ENCODE measurements around the gene AOPEP.

Gene AOPEP

DNA sequence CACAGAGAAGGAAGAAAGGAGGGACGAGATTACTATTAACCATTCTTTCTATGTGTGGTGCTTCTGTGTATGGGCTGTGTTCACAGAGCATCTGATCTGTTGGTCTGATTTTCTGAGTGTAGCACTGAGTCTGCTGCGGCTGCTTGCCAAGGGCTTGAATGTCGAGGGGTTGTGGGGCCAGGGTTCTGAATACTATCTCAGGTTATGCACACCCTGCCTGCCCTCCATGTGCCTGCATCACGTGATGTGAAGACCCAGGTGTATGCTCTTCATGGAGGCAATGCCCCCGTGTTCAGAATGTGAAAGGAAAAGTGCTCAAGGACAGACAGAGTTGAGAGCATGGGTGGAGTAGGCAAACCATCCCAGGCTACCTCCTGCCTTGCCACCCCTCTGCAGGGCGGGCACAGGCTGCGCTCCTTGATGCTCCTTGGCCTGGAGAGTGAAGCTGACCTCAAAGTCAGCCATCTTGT is 336.1 kb downstream of the AOPEP start:
- DNase-seq (ENCODE audit: low spot score), result no peak

DNA sequence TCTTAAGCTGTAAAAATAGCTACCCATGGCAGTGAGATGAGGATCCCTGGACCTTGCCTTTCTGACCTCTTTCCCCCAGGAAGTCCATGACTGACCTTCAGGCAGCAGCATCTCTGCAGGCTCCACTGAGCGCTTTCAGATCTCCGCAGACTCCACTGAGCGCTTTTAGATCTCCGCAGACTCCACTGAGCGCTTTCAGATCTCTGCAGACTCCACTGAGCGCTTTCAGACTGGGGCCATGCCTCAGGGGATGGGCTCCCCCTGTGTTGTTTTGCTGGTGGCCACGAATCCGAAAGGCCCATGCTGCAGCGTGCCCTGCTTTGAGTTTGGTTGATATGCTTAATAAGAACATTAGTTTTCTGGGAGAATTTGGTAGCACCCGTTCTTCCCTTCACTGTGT is 336.8 kb downstream of the AOPEP start:
- DNase-seq (ENCODE audit: low spot score), result no peak

DNA sequence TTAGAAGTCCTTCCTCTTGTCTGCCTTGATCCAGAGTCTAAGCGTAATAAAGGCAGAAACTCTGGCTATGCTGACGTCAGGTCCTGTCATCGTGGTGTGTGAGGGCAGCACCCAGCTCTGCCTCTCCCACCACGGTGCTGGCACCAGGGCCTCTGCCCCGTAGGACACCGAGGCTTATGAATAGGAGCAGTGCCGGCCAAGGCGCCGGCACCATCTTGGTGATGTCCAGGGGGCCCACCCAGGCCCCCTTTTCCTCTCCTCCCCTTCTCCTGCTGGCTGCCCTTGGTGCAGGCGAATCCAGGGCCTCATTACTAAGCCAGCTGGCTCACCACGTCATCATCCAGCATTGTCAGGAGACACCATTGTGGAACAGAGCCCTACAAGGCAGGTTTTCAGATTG is 338.7 kb downstream of the AOPEP start:
- no peak for DNase-seq (ENCODE audit: low spot score)

DNA sequence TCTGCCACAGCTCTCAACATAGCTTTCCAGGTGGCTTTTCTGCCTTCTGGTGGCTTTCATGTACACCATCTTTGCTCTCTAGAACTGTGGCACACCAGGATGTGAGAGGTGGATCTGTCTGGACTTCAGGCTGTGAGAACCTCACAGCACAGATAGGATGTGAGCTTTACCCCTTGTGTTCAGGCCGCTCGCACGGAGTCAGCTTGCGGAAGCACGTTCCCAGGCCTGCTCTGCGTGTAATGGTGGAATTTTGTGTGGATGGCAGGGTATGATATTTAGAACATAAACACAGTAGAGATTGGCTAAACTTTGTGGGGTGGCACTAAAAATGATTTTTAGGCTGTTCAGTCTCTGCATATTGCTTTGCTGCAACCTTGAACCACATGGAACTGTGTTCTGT is 340.6 kb downstream of the AOPEP start:
- DNase-seq (ENCODE audit: low spot score), result no peak

DNA sequence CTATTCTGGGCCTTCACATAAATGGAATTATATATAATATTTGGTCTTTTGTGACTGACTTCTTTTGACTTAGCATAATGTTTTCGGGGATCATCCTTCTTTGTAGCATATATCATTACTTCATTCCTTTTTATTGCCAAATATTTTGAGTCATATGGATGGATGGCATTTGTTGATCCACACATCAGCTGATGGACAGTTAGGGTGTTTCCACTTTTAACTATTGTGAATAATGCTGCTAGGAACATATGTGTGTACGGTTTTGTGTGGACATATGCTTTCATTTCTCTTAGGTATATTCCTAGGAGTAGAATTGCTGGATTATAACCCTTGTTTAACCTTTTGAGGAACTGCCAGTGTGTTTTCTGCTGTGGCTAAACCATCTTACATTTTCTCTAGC is 341.4 kb downstream of the AOPEP start:
- no peak for DNase-seq (ENCODE audit: low spot score)

DNA sequence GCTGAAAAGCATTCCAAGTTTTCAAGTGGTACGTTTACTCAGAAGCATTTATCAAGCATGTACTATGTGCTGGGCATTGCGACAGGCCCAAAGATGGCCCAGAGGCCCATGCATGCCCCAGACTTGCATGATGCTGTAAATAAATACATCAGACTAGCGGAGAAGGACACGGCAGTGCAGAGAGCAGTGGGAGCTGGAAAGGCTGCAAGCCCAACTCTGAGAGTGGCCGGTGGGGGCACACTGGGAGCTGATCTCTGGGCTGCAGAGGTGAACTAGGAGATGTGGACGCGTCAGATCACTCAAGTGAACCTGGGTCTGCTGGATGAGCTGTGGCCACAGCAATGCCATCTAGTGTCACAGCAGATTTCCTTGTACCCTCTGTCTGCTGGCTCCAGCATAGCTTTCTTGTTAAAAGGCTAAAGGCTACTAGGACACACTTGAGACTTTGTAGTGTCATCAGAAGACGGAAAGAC is 344.1 kb downstream of the AOPEP start:
- DNase-seq (ENCODE audit: low spot score), result no peak

DNA sequence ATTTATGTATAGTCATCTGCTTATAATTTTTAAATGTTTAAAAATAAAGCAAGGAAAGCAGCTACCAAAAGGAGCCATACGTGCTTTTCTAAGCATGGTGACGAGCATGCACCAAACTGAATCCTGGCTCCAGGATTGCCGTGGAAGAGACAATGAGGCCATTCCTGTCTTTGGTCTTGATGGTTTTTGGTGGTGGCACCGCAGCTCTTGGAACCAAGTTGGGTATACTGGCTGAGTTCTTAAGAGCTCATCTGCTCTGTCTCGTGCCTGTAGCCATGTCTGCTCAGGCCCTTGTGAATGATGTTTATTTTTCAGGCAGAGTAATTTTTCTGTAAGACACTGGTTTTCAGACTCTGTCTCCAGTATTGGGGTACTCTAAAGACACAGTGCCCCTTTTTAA is 345.0 kb downstream of the AOPEP start:
- DNase-seq (ENCODE audit: low spot score), result no peak

DNA sequence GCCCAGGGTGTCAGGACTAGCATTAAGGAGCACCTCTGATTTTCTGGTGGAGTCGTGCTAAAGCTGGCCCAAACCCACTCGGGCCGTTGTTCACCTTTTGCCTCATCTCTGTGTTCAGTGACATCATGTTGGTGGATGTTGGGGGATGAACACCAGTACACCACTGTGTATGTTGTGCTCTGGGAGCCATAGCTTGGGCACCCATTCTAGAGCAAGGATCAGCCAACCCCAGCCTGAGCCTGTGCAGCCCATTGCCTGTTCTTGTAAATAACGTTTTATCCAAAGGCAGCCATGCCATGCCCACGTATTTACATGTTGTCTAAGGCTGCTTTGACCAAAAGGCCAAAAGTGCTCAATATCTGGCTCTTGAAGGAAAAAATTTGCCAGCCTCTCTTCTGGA is 345.4 kb downstream of the AOPEP start:
- no peak for DNase-seq (ENCODE audit: low spot score)

DNA sequence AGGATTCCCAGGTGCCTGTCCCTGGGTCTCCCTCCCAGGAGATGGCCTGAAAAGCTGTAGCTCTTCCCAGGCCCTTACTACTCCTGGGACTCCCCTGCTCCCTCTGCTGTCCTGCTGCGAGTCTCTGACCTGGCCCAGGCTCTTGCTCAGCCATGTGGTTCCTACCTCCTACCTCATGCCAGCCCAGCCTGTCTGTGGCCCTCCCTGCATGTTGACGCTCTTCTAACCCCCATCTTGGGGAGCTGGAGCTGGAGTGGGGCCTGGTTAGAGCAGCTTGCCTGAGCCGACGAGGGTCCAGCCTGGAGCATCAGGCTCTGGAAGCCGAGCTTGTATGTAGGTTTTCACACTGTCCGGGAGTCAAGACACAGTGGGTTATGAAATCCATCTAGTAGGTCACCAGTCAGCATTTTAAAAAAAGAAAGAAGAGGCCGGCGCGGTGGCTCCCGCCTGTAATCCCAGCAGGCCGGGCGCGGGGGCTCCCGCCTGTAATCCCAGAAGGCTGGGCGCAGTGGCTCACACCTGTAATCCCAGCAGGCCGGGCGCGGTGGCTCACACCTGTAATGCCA is 346.6 kb downstream of the AOPEP start:
- peak; percentile 67 for DNase-seq (ENCODE audit: low spot score)

DNA sequence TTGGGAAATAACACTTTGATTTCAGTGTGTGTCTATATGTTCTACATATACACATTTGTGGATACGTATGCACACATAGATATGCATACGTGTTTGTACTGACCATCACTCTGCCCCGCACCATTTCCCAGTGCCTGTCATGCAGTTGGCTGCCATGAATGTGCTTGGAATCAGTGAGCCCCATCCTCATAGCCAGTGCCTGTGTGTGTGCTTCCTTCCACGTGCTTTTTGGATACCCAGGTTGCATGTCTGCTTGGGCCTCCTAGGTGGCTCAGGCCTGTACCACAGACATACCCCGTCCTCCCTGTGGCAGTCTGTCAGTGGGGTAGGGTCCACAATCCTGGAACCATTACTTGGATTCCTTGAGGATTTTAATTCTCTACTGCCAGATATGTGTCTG is 347.4 kb downstream of the AOPEP start:
- DNase-seq (ENCODE audit: low spot score), result no peak

DNA sequence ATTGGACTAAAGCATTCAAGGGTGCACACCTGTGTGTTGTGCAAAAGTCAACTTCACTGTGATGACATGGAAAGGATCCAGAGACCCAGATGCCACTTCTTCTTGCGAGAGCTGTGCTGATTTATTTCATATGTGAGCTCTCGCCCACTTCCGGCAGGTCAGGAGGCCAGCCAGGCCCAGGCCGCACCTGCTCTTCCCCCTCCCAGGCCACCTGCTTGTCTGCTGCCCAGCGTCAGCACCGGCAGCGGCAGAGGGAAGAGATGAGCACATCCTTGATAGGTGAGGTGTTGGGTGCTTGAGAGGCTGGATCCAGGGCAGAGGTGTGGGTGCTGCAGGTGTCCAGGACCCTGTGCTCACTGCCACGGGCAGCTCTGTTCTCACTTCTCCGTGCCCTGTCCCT is 348.1 kb downstream of the AOPEP start:
- DNase-seq (ENCODE audit: low spot score), result no peak

DNA sequence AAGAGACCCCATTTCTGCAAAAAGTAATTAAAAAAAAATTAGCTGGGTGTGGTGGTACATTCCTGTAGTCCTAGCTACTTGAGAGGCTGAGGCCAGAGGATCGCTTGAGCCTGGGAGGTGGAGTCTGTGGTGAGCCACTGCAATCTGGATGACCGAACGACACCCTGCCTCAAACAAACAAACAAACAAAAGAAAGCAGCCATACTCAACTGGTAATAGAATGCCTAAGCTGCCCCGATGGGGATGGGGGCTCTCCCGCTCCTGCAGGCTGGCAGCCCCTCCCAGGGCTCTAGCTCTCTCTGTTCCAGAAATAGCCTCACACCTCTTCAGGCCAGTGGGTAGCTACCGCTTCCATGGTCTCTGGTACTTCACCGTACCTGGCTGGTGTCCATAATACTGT is 349.2 kb downstream of the AOPEP start:
- no peak for DNase-seq (ENCODE audit: low spot score)

DNA sequence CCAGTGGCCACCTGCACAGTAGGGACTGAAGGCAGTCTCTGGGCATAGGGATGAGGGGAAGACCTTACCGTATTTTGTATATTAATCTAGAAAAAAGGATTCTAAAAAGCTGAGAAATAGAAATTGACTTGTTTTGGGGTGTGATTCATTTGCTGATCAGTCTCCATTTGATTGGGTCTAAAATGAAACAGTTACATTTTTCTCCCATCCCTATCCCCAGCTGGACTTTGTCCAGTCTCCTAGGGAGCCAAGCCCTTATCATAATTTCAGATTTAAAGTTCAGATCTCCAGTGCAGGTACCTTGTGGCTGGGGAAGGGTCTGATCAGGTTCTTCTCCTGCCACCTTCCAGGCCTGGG is 350.2 kb downstream of the AOPEP start:
- no peak for DNase-seq (ENCODE audit: low spot score)

DNA sequence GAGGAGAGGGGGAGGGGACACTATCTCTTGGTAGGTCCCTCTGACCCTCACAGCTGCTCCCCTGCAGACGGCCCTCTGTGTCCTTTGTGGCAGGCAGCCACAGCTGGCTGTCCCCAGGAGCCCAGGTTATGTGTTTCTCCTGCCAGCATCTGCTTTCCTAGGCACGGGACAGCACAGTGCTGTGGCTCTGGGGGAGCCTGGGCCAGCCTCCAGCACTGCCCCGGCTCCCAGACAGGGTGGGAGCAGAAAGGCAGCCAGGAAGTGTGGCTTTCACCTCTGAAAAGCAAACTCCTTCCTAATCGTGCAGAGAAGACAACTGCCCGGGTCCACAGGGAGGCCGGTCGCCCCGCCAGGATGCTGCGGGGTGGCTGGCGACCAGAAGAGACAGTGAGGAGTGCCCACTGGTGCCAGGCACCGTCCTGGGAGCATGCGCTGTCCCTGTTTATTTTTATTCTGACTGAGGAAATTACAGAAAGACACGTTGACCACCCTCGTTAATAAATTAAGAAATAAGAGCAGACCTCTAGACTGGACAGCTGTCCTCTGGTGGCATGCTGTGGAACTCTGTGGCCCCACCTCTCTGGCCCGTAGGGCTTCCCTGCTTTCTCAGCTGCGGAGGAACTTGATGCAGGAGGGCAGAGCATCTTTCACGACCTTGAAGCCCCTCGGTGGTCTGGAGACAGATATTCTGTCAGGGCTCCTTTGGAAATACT is 350.7 kb downstream of the AOPEP start:
- no peak for DNase-seq (ENCODE audit: low spot score)

DNA sequence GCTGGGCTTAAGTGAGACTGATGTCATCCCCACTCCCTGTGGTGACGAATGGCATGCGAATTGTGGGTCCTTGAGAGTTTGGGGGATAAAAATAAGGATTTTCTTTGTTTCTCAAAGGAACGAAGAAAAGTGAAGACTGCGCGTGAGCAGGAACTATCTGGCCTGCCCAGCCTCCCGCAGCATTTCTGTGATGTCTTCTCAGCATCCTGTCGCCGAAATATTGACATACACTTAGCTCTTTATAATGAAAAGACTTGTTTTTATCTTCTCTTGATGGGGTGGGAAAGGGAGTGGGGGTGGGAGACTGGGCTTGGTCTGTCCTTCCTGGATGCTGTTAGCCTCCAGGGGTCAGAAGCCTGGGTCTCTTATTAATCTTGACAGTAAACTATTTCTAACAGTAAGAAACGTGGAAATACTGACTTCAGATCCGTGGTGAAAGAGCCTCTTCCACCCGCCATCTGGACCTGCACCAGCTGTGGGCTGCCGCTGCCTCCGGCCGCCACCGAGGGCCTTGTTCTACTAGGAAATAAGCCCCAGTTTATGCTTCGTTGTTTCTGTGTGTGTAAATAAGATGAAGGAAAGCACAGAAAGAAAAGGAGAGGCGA is 351.4 kb downstream of the AOPEP start:
- no peak for DNase-seq (ENCODE audit: low spot score)

DNA sequence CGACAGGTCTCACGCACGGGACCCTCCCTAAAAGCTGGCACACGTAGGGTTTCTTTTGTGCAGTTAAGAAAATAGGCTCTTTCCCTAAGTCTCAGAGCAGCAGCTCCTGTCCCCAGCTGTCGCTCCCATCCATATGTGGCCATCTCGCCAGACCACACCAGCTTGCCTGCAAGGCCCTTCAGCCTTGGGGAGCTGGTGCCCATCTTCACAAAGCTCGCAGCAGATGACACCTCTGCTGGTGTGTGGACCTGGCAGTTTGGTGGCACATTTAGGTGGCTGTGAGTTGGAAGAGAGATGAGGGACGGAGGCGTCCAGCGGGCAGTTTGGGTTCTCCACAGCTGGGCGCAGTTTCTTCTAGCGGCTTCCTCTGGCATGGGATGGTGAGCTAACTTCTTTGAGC is 352.0 kb downstream of the AOPEP start:
- DNase-seq (ENCODE audit: low spot score), result no peak

DNA sequence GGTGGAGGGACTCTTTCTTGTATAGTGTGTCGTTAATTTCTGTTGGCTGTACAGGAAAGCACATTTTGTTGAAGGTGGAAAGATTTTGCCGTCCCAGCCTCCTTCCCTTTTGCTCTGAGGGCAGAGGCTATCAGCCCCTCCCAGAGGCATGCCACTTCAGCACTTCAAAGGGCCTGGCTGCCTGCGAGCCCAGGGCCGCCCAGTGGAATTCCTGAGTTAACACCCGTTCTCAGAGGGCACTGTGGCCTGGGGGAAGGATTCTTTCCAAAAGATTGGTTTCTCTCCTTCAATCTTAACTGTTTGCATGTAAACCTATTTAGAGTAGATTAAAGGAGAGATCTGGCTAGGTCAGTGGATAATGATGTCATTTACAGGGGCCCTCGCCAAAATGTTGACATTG is 352.4 kb downstream of the AOPEP start:
- DNase-seq (ENCODE audit: low spot score), result no peak

DNA sequence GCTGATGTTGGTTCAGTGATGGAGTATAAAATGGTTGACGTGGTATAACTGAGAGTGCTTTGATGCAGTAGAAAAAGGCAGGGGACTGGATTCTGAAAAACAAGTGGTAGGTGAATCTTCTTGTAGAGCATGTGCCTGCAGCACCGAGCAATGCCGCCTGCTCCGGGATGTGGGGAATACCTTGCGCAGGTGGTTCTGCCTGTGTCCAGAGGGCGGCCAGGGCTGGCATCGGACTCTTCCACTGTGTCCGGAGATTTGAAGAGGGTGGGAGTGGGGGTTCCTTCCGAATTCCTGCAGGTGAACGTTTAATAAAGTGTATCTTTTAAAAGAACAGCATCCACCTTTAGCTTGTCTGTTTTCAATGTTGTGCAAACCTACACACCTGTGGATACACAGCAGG is 353.0 kb downstream of the AOPEP start:
- no peak for DNase-seq (ENCODE audit: low spot score)

DNA sequence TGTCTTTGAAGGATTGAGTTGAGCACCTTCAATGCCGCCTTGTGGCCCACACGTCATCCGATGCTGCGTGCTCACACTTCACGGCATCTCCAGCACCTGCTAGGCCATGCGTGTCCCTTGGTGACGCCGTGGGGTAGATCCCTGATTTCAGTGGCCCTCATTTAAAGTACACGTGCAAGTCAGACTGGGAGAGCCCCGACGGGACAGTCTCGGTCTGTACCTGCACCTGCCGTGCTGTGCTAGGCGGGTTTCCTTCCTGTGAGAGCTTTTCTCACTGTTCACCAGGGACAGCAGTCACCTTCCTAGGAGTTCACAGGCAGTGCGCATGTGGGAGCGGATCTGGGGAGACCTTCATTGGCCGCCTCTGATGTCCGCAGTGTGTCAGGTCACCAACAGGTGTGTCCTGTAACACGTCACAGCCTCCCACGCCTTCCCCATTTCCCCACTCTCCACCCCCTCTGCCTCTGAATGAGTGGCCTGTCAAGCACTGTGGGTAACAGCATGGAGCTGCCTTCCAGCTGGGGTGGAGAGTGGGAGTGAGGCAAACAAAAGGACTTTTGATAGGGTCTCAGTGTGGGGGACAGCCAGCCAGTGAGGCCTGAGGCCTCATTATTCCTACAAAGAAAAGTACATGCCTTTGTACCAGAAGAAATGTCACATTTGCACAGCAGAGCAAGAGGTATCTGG is 354.6 kb downstream of the AOPEP start:
- no peak for DNase-seq (ENCODE audit: low spot score)

DNA sequence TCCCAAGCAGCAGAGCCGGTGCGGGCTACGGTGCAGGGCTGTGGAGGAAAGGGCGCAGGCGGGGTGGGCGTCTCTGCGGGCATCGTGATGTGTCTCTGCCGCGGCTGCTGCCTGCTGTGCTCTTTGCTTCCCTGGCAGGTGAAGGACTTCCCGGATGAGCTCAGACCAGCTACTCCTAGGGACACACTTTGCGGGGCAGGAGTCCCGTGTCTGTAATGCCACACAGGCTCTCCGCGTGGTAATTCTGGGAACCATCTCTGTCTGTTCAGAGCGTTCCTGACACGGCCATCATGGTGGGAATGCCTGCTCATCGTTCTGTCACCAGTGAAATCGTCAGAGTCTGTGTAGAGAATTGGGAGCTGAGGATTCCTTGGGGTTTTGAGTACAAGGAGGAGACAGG is 355.5 kb downstream of the AOPEP start:
- DNase-seq (ENCODE audit: low spot score), result no peak

DNA sequence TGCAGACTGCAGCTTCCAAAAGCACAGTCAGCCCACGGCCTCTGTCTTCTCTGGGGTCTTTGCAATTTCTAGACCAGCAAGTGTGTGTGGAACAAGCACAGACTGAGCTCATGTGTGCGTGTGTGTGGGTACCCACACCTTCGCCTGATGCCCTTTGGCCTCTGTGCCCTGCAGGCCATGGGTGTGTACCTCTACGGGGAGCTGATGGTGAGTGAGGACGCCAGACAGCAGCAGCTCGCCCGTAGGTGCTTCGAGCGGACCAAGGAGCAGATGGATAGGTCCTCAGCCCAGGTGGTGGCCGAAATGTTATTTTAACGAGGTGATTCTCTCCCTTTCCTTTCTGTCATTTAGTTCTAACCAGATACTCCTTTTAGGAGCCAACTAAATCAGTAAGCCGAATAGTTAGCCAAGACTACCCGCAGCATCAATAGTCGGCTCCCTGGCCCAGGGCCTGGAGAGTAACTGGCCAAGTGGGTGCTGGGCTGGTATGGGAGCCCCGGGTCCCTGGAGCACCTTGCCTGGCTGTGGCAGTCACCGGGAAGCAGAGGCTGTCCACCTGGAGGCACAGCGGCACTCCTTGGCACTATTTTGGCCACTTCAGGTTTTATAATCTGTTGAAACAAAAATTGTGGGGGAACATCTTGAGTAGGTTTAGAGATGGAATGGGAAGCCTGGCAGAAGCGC is 356.0 kb downstream of the AOPEP start:
- DNase-seq (ENCODE audit: low spot score), result no peak

DNA sequence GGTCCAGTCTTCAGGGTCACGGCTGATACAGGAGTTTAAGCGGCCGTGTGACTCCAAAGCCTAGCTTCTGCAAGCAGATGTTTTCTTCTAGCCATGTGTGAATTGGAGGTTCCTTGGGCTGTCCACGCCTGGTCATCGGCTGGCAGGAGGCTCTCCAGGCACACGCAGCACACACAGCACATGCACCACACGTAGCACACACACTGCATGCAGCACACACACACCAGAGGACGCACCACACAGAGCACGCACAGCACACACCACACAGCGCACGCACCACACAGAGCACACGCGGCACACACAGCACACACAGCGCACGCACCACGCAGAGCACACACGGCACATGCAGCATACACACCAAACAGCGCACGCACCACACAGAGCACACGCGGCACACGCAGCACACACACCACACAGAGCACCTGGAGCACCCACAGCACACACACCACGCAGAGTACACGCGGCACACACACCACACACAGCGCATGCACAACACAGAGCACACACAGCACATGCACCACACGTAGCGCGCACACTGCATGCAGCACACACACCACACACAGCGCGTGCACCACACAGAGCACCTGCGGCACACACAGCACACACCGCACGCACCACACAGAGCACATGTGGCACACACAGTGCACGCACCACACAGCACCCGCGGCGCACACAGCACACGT is 356.7 kb downstream of the AOPEP start:
- DNase-seq (ENCODE audit: low spot score), result no peak
